Measurements from ENCODE around the gene PTGDR.

Gene PTGDR

GRCh38 chr14:52325126-52325525 is 57.6 kb downstream of the PTGDR start:
- 86% methylated on average over 1 of the region's 3 CpGs for WGBS
- H2BK12ac ChIP-seq (ENCODE audit: low read length in 2 of 2): no peak overlapping the region
- H3K4me3 ChIP-seq (ENCODE audit: insufficient read depth in 1 of 2, low read depth in 1 of 2, low read length in 2 of 2): no peak overlapping the region

GRCh38 chr14:52325630-52326029 is 58.1 kb downstream of the PTGDR start:
- Histone ChIP-seq H3K9ac (ENCODE audit: low read length) (no peak overlapping the region), H3K27me3 (ENCODE audit: control insufficient read depth in 1 of 2, insufficient read depth in 1 of 2, low read length in 2 of 2) (no peaks in the 10 kb centered on the region), H3K4me1 (ENCODE audit: control insufficient read depth, insufficient read depth, low read depth, low read length) (peaks cover 2% of the 10 kb centered on the region), H4K91ac (ENCODE audit: low read length) (no peak overlapping the region), H2BK5ac (ENCODE audit: low read depth, low read length, poor library complexity, severe bottlenecking) (no peak overlapping the region), H3K18ac (ENCODE audit: low read depth in 1 of 2, low read length in 2 of 2) (peak overlapping the region in 1 of 2 experiments; percentile 26), H4K8ac (ENCODE audit: low read length) (no peak overlapping the region), H3K4ac (ENCODE audit: low read depth in 1 of 2, low read length in 2 of 2) (no peak overlapping the region), H2AFZ (ENCODE audit: low read depth, low read length) (no peak overlapping the region), H2BK12ac (ENCODE audit: low read length in 2 of 2) (no peak overlapping the region), H3K4me2 (ENCODE audit: low read length, poor library complexity, severe bottlenecking) (no peak overlapping the region), H3K4me3 (ENCODE audit: insufficient read depth in 1 of 2, low read depth in 1 of 2, low read length in 2 of 2) (no peak overlapping the region), H2AK5ac (ENCODE audit: low read length, severe bottlenecking) (no peak overlapping the region), H3K23ac (ENCODE audit: low read length in 2 of 2) (no peak overlapping the region), H3K27ac (ENCODE audit: low read length, poor library complexity, severe bottlenecking) (peak overlapping the region; percentile 50), H3K9me3 (ENCODE audit: control insufficient read depth, low read length) (peaks cover 14% of the 10 kb centered on the region), H2BK15ac (ENCODE audit: low read depth, poor library complexity, severe bottlenecking) (no peak overlapping the region), H3K36me3 (ENCODE audit: control insufficient read depth in 1 of 2, insufficient read depth in 2 of 2, low read depth in 1 of 2, low read length in 2 of 2) (peaks cover 0 to 3% of the 10 kb centered on the region in 2 experiments), H2BK120ac (ENCODE audit: low read depth, low read length) (no peak overlapping the region), H3K79me1 (replicated peaks; ENCODE audit: low read length, poor library complexity, severe bottlenecking) (peaks cover 10% of the 10 kb centered on the region), H3K14ac (ENCODE audit: low read length in 2 of 2) (no peak overlapping the region)
- WGBS: 87% methylated on average over 3 of the region's 3 CpGs
- peak; percentile 51 for DNase-seq

More at GRCh38 chr14:52325126-52325525, 57.6 kb downstream of the PTGDR start:
- DNase-seq: peak; percentile 44
- H2AFZ ChIP-seq (ENCODE audit: low read depth, low read length): no peak overlapping the region
- no peak overlapping the region for H3K23ac ChIP-seq (ENCODE audit: low read length in 2 of 2)
- no peak overlapping the region for H3K18ac ChIP-seq (ENCODE audit: low read depth in 1 of 2, low read length in 2 of 2)
- H3K14ac ChIP-seq (ENCODE audit: low read length in 2 of 2): no peak overlapping the region
- no peak overlapping the region for H3K4me2 ChIP-seq (ENCODE audit: low read length, poor library complexity, severe bottlenecking)
- no peak overlapping the region for H4K91ac ChIP-seq (ENCODE audit: low read length)
- H3K36me3 ChIP-seq (ENCODE audit: control insufficient read depth in 1 of 2, insufficient read depth in 2 of 2, low read depth in 1 of 2, low read length in 2 of 2): peaks cover 0 to 2% of the 10 kb centered on the region in 2 experiments
- H3K79me1 ChIP-seq (replicated peaks; ENCODE audit: low read length, poor library complexity, severe bottlenecking): peaks cover 12% of the 10 kb centered on the region
- H2BK5ac ChIP-seq (ENCODE audit: low read depth, low read length, poor library complexity, severe bottlenecking): no peak overlapping the region
- H3K9me3 ChIP-seq (ENCODE audit: control insufficient read depth, low read length): peaks cover 14% of the 10 kb centered on the region
- H2BK15ac ChIP-seq (ENCODE audit: low read depth, poor library complexity, severe bottlenecking): no peak overlapping the region
- H3K27ac ChIP-seq (ENCODE audit: low read length, poor library complexity, severe bottlenecking): peak overlapping the region; percentile 50
- no peak overlapping the region for H4K8ac ChIP-seq (ENCODE audit: low read length)
- no peak overlapping the region for H2AK5ac ChIP-seq (ENCODE audit: low read length, severe bottlenecking)
- H3K9ac ChIP-seq (ENCODE audit: low read length): no peak overlapping the region
- H3K4ac ChIP-seq (ENCODE audit: low read depth in 1 of 2, low read length in 2 of 2): no peak overlapping the region
- H3K4me1 ChIP-seq (ENCODE audit: control insufficient read depth, insufficient read depth, low read depth, low read length): peaks cover 2% of the 10 kb centered on the region
- no peaks in the 10 kb centered on the region for H3K27me3 ChIP-seq (ENCODE audit: control insufficient read depth in 1 of 2, insufficient read depth in 1 of 2, low read length in 2 of 2)
- no peak overlapping the region for H2BK120ac ChIP-seq (ENCODE audit: low read depth, low read length)
